ENCODE data around the gene KCNJ6. TPM values are rescaled to one million over a fixed set of nuclear protein-coding genes. Genes with fewer than 3 reads are reported as not detected.

KCNJ6 gene
- under 0.01 TPM in 2 replicates for total RNA-seq

GRCh38 chr21:37916310-37917051 lies at the start of gene KCNJ6:
Gene KCNJ6, minus strand, starts transcription at chr21:37916457. Its CDS starts 75,775 bp downstream, at chr21:37840682.

All from bronchus fibroblast of lung (primary cell).